ENCODE data around the gene TTYH3. TPM values are rescaled to one million over a fixed set of nuclear protein-coding genes. Genes with fewer than 3 reads are reported as not detected.

TTYH3 gene
- total RNA-seq, 2 experiments from 2014 or later = 23.8 to 63.6 TPM

DNA sequence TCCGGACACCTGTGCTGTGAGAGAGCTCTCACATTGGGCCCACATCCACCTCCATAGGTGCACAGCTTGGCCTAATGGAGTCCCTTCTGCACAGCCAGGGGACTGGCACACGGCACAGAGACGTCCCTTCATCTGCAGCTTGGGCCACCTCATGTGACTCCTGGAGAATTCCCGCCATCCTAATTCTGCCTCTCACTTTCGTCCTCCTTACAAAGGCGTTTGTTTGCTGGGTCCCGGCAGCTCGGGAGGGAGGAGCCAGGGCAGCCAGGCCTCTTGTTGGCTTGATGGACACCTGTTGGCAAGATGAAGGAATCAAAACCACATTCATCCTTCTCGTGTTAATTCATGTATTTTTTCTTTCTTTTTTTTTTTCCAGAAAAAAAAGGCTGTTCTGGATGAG is 30.7 kb upstream of the TTYH3 start:
- intact Hi-C loops (cut with micrococcal nuclease; ENCODE audit: unreplicated experiment) = no loop called here
- no TSS peak for BruUV-seq (replicated peaks)
- H3K9me3 ChIP-seq (ENCODE audit: low read length) = no peaks in the 10 kb centered on the region
- H3K4me3 ChIP-seq (ENCODE audit: low read depth, low read length, poor library complexity, severe bottlenecking) = no peak overlapping the region
- H3K9me2 ChIP-seq (ENCODE audit: insufficient read depth, low read length) = no peaks in the 10 kb centered on the region
- H3K4me2 ChIP-seq (ENCODE audit: low read length) = no peak overlapping the region
- no peak for TF ChIP-seq EZH2phosphoT487 (IDR thresholded peaks at IDR 0.05; ENCODE audit: borderline replicate concordance, low read depth, low read length)
- TF ChIP-seq, protein P1, sequence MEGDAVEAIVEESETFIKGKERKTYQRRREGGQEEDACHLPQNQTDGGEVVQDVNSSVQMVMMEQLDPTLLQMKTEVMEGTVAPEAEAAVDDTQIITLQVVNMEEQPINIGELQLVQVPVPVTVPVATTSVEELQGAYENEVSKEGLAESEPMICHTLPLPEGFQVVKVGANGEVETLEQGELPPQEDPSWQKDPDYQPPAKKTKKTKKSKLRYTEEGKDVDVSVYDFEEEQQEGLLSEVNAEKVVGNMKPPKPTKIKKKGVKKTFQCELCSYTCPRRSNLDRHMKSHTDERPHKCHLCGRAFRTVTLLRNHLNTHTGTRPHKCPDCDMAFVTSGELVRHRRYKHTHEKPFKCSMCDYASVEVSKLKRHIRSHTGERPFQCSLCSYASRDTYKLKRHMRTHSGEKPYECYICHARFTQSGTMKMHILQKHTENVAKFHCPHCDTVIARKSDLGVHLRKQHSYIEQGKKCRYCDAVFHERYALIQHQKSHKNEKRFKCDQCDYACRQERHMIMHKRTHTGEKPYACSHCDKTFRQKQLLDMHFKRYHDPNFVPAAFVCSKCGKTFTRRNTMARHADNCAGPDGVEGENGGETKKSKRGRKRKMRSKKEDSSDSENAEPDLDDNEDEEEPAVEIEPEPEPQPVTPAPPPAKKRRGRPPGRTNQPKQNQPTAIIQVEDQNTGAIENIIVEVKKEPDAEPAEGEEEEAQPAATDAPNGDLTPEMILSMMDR (conservative IDR thresholded peaks at IDR 0.05; ENCODE audit: low read length) = no peak
- no peak overlapping the region for H2AFZ ChIP-seq (ENCODE audit: low read length)
- ChIA-PET CTCF (ENCODE audit: unreplicated experiment) (no interaction called here), POLR2A (interaction anchor here (0.5 to 0.8 kb wide), 2 partner anchors 18 to 30 kb away, joined by 3 read pairs; no protein-coding TSS in a partner anchor)
- H4K20me1 ChIP-seq (ENCODE audit: insufficient read depth, low read length) = no peaks in the 10 kb centered on the region
- H3K4me1 ChIP-seq (ENCODE audit: insufficient read depth, low read length, poor library complexity, severe bottlenecking) = no peaks in the 10 kb centered on the region
- H3K27ac ChIP-seq (ENCODE audit: low read depth, low read length, poor library complexity, severe bottlenecking) = no peak overlapping the region
- DNase-seq (ENCODE audit: low spot score) = no peak
- H3K79me2 ChIP-seq (ENCODE audit: insufficient read depth, low read depth, low read length) = no peaks in the 10 kb centered on the region
- no peaks in the 10 kb centered on the region for H3K36me3 ChIP-seq (ENCODE audit: insufficient read depth, low read length)

DNA sequence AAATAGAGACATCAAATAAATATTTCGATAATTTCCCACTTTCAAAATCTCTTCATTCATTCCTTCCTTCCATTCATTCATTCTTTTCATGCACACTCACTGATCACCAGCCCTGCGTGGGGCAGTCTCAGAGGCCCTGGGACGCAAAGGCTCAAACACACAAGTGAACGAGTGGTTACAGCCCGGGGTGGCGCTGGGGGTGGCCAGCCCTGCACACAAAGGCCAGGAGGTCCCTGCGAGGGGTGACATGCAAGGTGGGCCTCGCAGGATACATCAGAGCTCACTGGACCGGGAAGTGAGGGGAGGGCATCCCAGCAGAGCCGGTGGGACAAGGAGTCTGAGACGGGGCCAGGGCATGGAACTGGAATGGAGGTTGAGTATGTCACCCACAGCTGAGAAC is 29.9 kb upstream of the TTYH3 start:
- intact Hi-C loops (cut with micrococcal nuclease; ENCODE audit: unreplicated experiment) = no loop called here
- no peak overlapping the region for H3K27ac ChIP-seq (ENCODE audit: low read depth, low read length, poor library complexity, severe bottlenecking)
- POLR2A ChIA-PET = interaction anchor here (0.8 to 1.1 kb wide), 2 partner anchors 11 to 19 kb away, joined by 3 read pairs; no protein-coding TSS in a partner anchor
- no TSS peak for BruUV-seq (replicated peaks)
- no peak overlapping the region for H3K4me2 ChIP-seq (ENCODE audit: low read length)
- no peak for DNase-seq (ENCODE audit: low spot score)
- TF ChIP-seq EZH2phosphoT487 (IDR thresholded peaks at IDR 0.05; ENCODE audit: borderline replicate concordance, low read depth, low read length) = no peak
- TF ChIP-seq, protein P1 (conservative IDR thresholded peaks at IDR 0.05; ENCODE audit: low read length) = no peak
- no peak overlapping the region for H2AFZ ChIP-seq (ENCODE audit: low read length)
- H3K79me2 ChIP-seq (ENCODE audit: insufficient read depth, low read depth, low read length) = no peaks in the 10 kb centered on the region
- H3K9me3 ChIP-seq (ENCODE audit: low read length) = no peaks in the 10 kb centered on the region
- H3K36me3 ChIP-seq (ENCODE audit: insufficient read depth, low read length) = no peaks in the 10 kb centered on the region
- H4K20me1 ChIP-seq (ENCODE audit: insufficient read depth, low read length) = no peaks in the 10 kb centered on the region
- no peaks in the 10 kb centered on the region for H3K9me2 ChIP-seq (ENCODE audit: insufficient read depth, low read length)
- CTCF ChIA-PET (ENCODE audit: unreplicated experiment) = no interaction called here
- H3K4me1 ChIP-seq (ENCODE audit: insufficient read depth, low read length, poor library complexity, severe bottlenecking) = no peaks in the 10 kb centered on the region
- H3K4me3 ChIP-seq (ENCODE audit: low read depth, low read length, poor library complexity, severe bottlenecking) = no peak overlapping the region

DNA sequence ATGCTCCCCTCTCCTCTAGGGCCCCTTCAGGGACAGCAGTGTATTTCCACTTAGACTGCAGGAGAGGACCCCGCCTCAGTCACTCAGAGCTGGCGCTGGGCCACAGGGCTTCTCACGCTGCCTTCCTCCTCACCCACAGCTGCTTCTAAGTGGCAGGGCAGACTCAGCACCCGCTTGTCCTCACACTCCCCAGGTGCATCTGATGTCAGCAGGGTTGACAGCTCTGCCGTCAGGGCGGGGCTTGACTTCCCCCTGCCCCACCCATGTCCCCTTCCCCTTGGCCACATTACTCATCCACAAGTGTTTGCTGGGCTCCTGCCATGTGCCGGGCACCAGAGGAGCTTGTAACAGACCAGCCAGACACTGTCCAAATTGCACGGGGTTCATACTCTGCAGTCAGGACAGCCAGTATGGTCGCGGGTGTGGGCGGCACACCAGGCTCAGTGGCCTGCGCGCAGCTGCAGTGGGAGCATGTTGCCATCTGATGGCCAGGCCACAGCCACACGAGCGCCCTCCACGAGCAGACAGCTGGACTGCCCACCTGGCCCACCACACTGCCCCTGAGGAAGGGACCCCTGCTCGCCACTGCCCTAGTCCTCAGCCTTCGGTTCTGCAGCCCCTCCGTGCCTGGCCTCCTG is 29.3 kb upstream of the TTYH3 start:
- H3K9me2 ChIP-seq (ENCODE audit: insufficient read depth, low read length) = no peaks in the 10 kb centered on the region
- DNase-seq (ENCODE audit: low spot score) = no peak
- no peak overlapping the region for H3K4me2 ChIP-seq (ENCODE audit: low read length)
- H2AFZ ChIP-seq (ENCODE audit: low read length) = no peak overlapping the region
- intact Hi-C loops (cut with micrococcal nuclease; ENCODE audit: unreplicated experiment) = no loop called here
- no peak for TF ChIP-seq EZH2phosphoT487 (IDR thresholded peaks at IDR 0.05; ENCODE audit: borderline replicate concordance, low read depth, low read length)
- TF ChIP-seq, protein P1 (conservative IDR thresholded peaks at IDR 0.05; ENCODE audit: low read length) = no peak
- H4K20me1 ChIP-seq (ENCODE audit: insufficient read depth, low read length) = no peaks in the 10 kb centered on the region
- H3K36me3 ChIP-seq (ENCODE audit: insufficient read depth, low read length) = no peaks in the 10 kb centered on the region
- H3K9me3 ChIP-seq (ENCODE audit: low read length) = no peaks in the 10 kb centered on the region
- H3K4me1 ChIP-seq (ENCODE audit: insufficient read depth, low read length, poor library complexity, severe bottlenecking) = no peaks in the 10 kb centered on the region
- H3K4me3 ChIP-seq (ENCODE audit: low read depth, low read length, poor library complexity, severe bottlenecking) = no peak overlapping the region
- no peaks in the 10 kb centered on the region for H3K79me2 ChIP-seq (ENCODE audit: insufficient read depth, low read depth, low read length)
- CTCF ChIA-PET (ENCODE audit: unreplicated experiment) = no interaction called here
- POLR2A ChIA-PET = interaction anchor here (0.8 to 1.1 kb wide), 2 partner anchors 10 to 242 kb away, joined by 3 read pairs; no protein-coding TSS in a partner anchor
- H3K27ac ChIP-seq (ENCODE audit: low read depth, low read length, poor library complexity, severe bottlenecking) = no peak overlapping the region
- no TSS peak for BruUV-seq (replicated peaks)

Measured in OCI-LY7 (cell line).